Caco-2 (cell line): ENCODE data around the gene BTBD8. TPM values are rescaled to one million over a fixed set of nuclear protein-coding genes. Genes with fewer than 3 reads are reported as not detected.
A peak's percentile ranks its signal among the peaks of the same experiment; 100 is the strongest.

ENCODE experiments used
- BruUV-seq: library from RNA; stranded (reverse); fragments of 400-500 nt; replicated peaks from 2 replicates; lab custom pipeline; 2021; lab: Mats Ljungman, UMichigan
- CTCF ChIA-PET: fragments of 300-600 bp; sonication (Branson Sonifier 250); formaldehyde crosslinking; loops from one replicate; lab custom pipeline; 2022; ENCODE audit warnings: antibody characterized with exemption; lab: Charles Lee
- POLR2A ChIA-PET: fragments of 300-600 bp; sonication (Branson Sonifier 250); formaldehyde crosslinking; loops from one replicate; lab custom pipeline; 2022; ENCODE audit warnings: antibody characterized with exemption; lab: Charles Lee
- DNase-seq, 2 experiments: peaks; one replicate each; pipeline versions ENCODE4 v3.0.0 to v3.0.0-alpha.2; 2020 to 2022
- H3K27me3 ChIP-seq: replicated peaks from 2 replicates; pipeline ENCODE4 v1.6.0; 2011; ENCODE audit warnings: low read length; ENCODE audit not compliant: control insufficient read depth, insufficient read depth
- H3K36me3 ChIP-seq: 2 replicates; pipeline ENCODE4 v1.5.1; 2011; ENCODE audit warnings: low read length; ENCODE audit not compliant: control insufficient read depth, insufficient read depth
- H3K4me1 ChIP-seq: fragments of 250-450 bp; sonication (Bioruptor Pico); 2 replicates; pipeline ENCODE4 v1.5.1; 2020; ENCODE audit warnings: mild to moderate bottlenecking
- H3K4me3 ChIP-seq: 2 replicates; pipeline ENCODE4 v1.5.1; 2011; ENCODE audit warnings: low read depth, mild to moderate bottlenecking, control low read depth, low read length
- H3K9me3 ChIP-seq: fragments of 250-450 bp; sonication (Bioruptor Pico); 2 replicates; pipeline ENCODE4 v1.5.1; 2020; ENCODE audit warnings: mild to moderate bottlenecking, moderate library complexity
- H3K27ac Mint-ChIP-seq: one replicate; pipeline ENCODE4 v1.8.0; 2022; ENCODE audit warnings: mixed read lengths; ENCODE audit not compliant: unreplicated experiment
- H3K27me3 Mint-ChIP-seq: one replicate; pipeline ENCODE4 v1.8.0; 2022; ENCODE audit warnings: mixed read lengths; ENCODE audit not compliant: insufficient read depth, unreplicated experiment
- H3K36me3 Mint-ChIP-seq: one replicate; pipeline ENCODE4 v1.8.0; 2022; ENCODE audit warnings: mild to moderate bottlenecking, mixed read lengths; ENCODE audit not compliant: insufficient read depth, unreplicated experiment
- H3K4me1 Mint-ChIP-seq: one replicate; pipeline ENCODE4 v1.8.0; 2022; ENCODE audit warnings: low read depth, mixed read lengths; ENCODE audit not compliant: unreplicated experiment
- H3K4me3 Mint-ChIP-seq: one replicate; pipeline ENCODE4 v1.8.0; 2022; ENCODE audit warnings: mild to moderate bottlenecking, moderate library complexity, mixed read lengths; ENCODE audit not compliant: unreplicated experiment
- H3K9me3 Mint-ChIP-seq: one replicate; pipeline ENCODE4 v1.8.0; 2022; ENCODE audit warnings: mixed read lengths; ENCODE audit not compliant: unreplicated experiment
- intact Hi-C: fragments of 100-400 bp; cut with micrococcal nuclease; formaldehyde crosslinking; loops from one replicate; pipeline ENCODE4 v1.10.0; 2022; ENCODE audit not compliant: unreplicated experiment
- total RNA-seq: library from RNA; stranded (reverse); gene quantifications from 2 replicates; pipeline ENCODE4 v1.2.3, GENCODE V29; 2022
- TF ChIP-seq, protein P1 (sequence below), 2 experiments: fragments of 200-600 bp in 1 of 2; IDR thresholded peaks; 1 replicate in 1 of 2; 2 replicates in 1 of 2; pipeline versions ENCODE4 v1.5.1 to v1.8.0; 2011 to 2022; ENCODE audit warnings: antibody characterized with exemption in 1 of 2, control low read depth in 1 of 2, inconsistent platforms in 1 of 2, low read depth in 1 of 2, low read length in 1 of 2, mild to moderate bottlenecking in 1 of 2, moderate library complexity in 1 of 2; ENCODE audit not compliant: insufficient read depth in 1 of 2, severe bottlenecking in 1 of 2, unreplicated experiment in 1 of 2

The BTBD8 gene
- total RNA-seq, 1 experiment from 2014 or later = 1.1 TPM

DNA sequence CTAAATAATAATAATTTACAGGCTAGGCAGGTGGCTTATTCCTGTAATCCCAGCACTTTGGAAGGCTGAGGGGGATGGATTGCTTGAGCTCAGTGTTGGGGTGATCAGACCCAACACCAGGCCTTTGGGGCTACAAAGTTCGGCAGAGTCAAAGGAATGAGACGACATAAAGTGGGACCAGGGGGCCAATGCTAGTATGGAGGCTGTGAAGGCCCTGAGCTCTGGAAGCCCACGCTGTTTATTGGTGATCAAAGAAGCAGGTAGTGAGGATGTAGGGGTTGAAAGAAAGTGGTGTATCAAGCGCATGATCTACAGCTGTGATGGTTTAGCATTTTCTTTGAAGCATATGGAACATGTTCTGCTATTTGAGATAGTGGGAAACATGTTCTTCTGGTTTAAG is 5.6 kb downstream of the BTBD8 start:
- Histone ChIP-seq H3K27me3 (no peaks in the 10 kb centered on the region), H3K4me1 (no peaks in the 10 kb centered on the region), H3K4me3 (no peak overlapping the region), H3K9me3 (no peaks in the 10 kb centered on the region), H3K36me3 (no peaks in the 10 kb centered on the region)
- DNase-seq = peak in 1 of 2 experiments; percentile 3
- Mint-ChIP-seq H3K4me3 (no peak overlapping the region), H3K27ac (no peak overlapping the region), H3K36me3 (no peaks in the 10 kb centered on the region), H3K27me3 (no peaks in the 10 kb centered on the region), H3K4me1 (no peaks in the 10 kb centered on the region), H3K9me3 (peaks cover 11% of the 10 kb centered on the region)
- intact Hi-C loops = no loop called here
- ChIA-PET CTCF (no interaction called here), POLR2A (no interaction called here)
- BruUV-seq = no TSS peak
- TF ChIP-seq, protein P1, sequence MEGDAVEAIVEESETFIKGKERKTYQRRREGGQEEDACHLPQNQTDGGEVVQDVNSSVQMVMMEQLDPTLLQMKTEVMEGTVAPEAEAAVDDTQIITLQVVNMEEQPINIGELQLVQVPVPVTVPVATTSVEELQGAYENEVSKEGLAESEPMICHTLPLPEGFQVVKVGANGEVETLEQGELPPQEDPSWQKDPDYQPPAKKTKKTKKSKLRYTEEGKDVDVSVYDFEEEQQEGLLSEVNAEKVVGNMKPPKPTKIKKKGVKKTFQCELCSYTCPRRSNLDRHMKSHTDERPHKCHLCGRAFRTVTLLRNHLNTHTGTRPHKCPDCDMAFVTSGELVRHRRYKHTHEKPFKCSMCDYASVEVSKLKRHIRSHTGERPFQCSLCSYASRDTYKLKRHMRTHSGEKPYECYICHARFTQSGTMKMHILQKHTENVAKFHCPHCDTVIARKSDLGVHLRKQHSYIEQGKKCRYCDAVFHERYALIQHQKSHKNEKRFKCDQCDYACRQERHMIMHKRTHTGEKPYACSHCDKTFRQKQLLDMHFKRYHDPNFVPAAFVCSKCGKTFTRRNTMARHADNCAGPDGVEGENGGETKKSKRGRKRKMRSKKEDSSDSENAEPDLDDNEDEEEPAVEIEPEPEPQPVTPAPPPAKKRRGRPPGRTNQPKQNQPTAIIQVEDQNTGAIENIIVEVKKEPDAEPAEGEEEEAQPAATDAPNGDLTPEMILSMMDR (IDR thresholded peaks at IDR 0.05; ENCODE audit: insufficient read depth in 1 of 2, low read depth in 1 of 2, low read length in 1 of 2, severe bottlenecking in 1 of 2, unreplicated experiment in 1 of 2) = no peak

DNA sequence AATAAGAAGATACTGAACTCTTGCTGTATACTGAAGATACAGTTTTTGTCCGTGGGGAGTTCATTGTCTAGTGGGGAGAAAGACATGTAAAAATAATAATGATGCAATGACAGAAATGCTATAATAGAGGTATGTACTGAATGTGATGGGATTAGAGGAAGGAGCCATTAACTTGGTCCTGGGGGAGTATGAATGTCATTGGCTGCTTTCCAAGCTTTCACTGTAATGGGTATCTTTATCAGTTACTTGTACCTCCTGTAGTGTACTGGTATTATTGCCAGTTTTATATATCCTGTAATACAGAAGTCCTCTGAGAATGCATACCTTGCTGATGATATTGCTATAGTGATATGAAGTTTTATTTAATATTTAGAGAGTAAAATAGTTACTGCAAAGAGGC is 7.4 kb downstream of the BTBD8 start:
- Mint-ChIP-seq H3K27ac (no peak overlapping the region), H3K4me3 (no peak overlapping the region), H3K4me1 (no peaks in the 10 kb centered on the region), H3K36me3 (no peaks in the 10 kb centered on the region), H3K9me3 (peaks cover 11% of the 10 kb centered on the region), H3K27me3 (no peaks in the 10 kb centered on the region)
- POLR2A ChIA-PET = no interaction called here
- CTCF ChIA-PET = no interaction called here
- intact Hi-C loops = no loop called here
- no peaks in the 10 kb centered on the region for H3K27me3 ChIP-seq
- H3K9me3 ChIP-seq = no peaks in the 10 kb centered on the region
- H3K36me3 ChIP-seq = no peaks in the 10 kb centered on the region
- no peak for DNase-seq
- BruUV-seq = no TSS peak
- TF ChIP-seq, protein P1 (IDR thresholded peaks at IDR 0.05; ENCODE audit: insufficient read depth in 1 of 2, low read depth in 1 of 2, low read length in 1 of 2, severe bottlenecking in 1 of 2, unreplicated experiment in 1 of 2) = no peak
- no peaks in the 10 kb centered on the region for H3K4me1 ChIP-seq
- no peak overlapping the region for H3K4me3 ChIP-seq

DNA sequence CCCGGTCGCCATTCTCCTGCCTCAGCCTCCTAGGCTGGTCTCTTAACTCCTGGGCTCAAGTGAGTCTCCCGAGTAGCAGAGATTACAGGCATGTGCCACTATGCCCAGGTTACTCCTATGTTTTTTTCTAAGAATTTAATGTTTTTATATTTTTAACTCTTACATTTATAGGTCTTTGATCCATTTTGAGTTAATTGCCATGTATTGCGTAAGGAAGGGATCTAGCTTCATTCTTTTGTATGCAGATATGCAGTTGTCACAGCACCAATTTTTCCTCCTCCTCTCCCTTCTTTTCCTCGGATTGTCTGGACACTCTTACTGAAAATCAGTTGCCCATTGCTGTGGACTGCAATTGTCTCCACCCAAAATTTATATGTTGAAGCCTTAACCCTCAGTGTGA is 11.5 kb downstream of the BTBD8 start:
- H3K4me1 Mint-ChIP-seq = peaks cover 6% of the 10 kb centered on the region
- no peaks in the 10 kb centered on the region for H3K27me3 Mint-ChIP-seq
- H3K4me3 Mint-ChIP-seq = no peak overlapping the region
- Histone ChIP-seq H3K27me3 (no peaks in the 10 kb centered on the region), H3K36me3 (no peaks in the 10 kb centered on the region), H3K4me3 (no peak overlapping the region), H3K4me1 (no peaks in the 10 kb centered on the region), H3K9me3 (no peaks in the 10 kb centered on the region)
- TF ChIP-seq, protein P1 (IDR thresholded peaks at IDR 0.05; ENCODE audit: insufficient read depth in 1 of 2, low read depth in 1 of 2, low read length in 1 of 2, severe bottlenecking in 1 of 2, unreplicated experiment in 1 of 2) = no peak
- H3K36me3 Mint-ChIP-seq = no peaks in the 10 kb centered on the region
- H3K9me3 Mint-ChIP-seq = no peaks in the 10 kb centered on the region
- ChIA-PET POLR2A (no interaction called here), CTCF (no interaction called here)
- intact Hi-C loops = no loop called here
- DNase-seq = no peak
- no peak overlapping the region for H3K27ac Mint-ChIP-seq
- BruUV-seq = no TSS peak
